Left forelimb (tissue), 1 donor: ENCODE measurements around the gene DEFB114.

Experiments used
- DNase-seq: peaks from one replicate; pipeline ENCODE4 v3.0.0-alpha.2; 2018; ENCODE audit warnings: low spot score

The DEFB114 gene

DNA sequence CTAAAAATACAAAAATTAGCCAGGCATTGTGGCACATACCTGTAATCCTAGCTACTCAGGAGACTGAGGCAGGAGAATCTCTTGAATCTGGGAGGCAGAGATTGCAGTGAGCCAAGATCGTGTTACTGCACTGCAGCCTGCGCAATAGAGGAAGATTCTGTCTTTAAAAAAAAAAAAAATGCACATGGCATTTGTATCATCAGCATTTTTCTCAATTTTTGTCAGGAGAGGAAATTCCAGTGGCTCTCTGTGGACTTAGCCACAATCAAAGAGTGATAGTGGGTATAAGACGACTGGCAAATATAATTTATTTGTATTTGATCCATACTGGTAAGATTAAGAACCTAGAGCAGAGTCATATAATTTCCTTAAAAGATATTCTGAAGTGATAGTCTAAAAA, 28.6 kb downstream of the DEFB114 start:
- DNase-seq, result no peak

DNA sequence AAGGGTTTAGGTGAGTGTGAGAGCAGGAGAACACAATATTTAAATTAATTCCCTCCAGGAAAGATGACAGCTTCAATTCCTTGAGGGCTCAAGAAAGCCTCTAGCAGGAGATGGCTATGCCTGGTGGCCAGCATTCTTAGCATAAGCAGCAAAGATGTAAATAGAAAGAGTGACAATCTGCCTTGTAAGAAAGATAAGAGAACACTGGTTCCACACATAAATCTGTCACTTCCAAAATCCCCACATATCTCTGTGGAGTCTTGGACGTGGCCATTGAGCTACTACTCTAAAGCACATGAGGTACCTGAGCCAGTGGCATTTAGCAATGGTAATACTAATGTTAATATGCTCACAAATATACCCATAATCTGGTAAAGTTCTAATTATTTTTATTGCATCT, 29.2 kb downstream of the DEFB114 start:
- no peak for DNase-seq

DNA sequence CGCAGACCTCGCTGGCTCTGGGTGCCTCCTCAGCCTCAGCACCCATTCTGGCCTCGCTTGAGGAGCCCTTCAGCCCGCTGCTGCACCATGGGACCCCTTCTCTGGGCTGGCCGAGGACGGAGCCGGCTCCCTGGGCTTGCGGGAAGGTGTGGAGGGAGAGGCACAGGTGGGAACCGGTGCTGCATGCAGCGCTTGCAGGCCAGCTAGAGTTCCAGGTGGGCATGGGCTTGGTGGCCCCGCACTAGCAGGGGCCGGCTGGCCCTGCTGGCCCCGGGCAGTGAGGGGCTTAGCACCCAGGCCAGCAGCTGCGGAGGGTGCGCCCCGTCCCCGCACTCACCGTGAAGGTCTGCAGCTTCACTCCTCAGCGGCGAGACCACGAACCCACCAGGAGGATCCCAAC, 30.4 kb downstream of the DEFB114 start:
- DNase-seq, result no peak

DNA sequence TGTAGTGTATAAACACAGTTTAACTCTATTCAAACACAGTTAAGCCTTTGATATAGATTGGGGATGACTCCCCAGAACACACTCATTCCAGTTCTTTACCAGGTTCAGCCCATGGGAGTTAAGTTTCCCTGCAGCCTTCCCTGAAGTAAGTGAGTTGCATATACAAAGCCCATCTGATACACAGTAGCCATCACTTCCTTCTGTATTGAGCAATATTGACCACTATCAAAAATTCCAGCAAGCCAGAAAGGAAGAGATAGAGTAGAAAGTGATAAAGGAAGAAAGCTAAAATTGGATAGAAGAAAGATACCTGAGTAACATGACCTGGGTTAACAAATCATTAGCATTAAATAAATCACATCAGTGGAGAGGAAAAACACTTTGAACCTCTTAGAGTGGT, 34.6 kb downstream of the DEFB114 start:
- no peak for DNase-seq

DNA sequence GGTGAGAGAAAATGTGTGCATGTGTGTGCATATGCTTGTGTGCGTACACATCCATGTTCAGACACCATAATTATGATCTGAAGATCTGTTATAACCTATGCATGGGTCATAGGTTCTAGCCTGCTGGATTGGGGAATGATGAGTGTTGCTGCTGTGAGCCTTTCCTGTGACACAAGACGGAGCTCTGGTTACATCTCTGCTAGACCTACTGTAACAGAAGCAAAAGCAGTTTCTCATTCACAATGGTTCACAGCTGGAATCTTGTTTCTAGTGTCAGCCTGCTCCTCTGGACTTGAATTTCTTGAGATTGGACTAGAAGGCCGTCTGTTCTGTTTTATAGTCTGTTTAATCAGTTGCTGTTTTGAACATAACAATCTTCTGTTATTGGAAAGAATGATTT, 40.1 kb downstream of the DEFB114 start:
- DNase-seq, result no peak

DNA sequence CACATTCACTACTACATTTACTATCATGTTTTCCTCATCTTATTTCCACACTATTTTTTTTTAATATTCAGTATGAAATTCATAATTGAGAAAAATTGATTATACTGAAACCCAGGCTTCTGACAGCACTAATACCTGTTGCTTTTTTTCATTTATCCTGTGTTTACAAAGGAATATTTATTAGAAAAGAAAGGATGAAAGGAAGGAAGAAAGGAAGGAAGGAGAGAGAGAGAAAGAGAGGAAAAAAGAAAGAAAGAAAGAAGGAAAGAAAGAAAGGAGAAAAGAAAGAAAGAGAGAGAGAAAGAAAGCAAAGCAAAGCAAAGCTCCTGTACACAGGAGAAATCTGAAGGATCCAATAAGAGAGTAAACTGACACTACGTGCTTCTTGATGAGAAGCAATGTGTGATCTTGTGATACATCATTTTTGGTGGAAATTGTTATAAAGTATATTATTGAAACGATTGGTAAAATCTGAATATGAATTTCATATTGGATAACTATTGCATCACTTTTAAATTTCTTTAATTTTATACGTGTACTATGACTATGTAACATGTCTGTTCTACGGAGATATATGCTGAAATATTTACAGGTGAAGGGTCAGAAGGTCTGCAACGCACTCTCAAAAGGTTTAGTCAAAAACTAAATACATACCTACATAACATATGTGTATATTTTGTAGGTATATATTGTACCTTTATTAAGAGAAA, 43.9 kb downstream of the DEFB114 start:
- no peak for DNase-seq

DNA sequence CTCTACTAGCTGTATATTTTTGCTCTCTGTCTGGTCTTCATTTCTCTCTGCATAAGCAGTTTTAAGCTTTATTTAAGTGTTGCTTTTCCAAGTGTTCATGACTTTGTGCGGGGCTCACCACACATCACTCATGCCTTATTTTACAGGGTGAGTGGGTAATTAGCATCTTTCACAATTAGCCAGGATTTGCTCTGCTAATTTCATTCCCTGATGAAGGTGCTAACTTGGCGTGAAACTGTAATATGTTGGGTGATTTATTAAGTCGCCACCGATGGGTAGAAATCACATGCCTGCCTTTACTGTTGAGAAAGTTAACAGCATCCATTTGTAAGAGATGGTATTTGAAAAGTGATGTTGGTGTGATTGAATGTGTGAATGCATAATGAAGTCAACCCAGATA, 44.7 kb downstream of the DEFB114 start:
- DNase-seq, result no peak

DNA sequence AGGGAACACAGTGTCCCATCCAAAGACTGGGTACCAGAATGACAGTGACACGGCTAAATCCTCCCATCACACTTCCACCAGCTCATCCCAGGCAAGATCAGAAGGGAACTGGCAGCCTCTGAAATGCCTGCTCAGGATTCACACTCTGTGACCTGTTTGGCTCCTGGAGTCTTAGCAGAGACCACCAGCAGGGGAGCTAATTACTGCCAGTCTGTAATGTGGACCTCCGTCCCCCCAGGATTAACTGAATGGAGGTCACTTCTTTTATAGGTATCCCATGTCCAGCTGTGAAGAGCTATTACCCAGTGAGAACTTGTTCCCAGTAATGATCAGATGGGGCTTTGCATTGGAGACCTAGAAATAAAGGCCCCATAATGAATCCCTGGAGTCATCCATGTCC, 45.2 kb downstream of the DEFB114 start:
- DNase-seq, result no peak

DNA sequence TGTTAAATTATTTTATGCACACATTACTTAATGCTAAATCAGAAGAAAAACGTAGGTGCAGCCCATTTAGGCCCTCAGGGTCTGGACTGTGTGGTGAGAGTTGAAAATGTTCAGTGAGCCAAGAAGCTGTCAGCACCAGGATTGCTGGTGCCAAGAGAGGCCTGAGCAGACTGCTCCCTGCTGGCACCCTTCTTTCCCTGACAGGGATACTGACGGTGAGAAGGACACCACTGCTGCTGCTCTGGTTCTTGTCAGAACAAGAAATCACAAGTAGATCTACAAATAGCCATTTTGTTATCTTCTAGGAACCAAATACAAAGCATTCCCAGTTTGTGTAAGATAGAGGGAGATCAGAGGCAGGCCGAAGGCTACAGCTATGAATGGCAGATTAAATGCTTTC, 48.9 kb downstream of the DEFB114 start:
- no peak for DNase-seq

DNA sequence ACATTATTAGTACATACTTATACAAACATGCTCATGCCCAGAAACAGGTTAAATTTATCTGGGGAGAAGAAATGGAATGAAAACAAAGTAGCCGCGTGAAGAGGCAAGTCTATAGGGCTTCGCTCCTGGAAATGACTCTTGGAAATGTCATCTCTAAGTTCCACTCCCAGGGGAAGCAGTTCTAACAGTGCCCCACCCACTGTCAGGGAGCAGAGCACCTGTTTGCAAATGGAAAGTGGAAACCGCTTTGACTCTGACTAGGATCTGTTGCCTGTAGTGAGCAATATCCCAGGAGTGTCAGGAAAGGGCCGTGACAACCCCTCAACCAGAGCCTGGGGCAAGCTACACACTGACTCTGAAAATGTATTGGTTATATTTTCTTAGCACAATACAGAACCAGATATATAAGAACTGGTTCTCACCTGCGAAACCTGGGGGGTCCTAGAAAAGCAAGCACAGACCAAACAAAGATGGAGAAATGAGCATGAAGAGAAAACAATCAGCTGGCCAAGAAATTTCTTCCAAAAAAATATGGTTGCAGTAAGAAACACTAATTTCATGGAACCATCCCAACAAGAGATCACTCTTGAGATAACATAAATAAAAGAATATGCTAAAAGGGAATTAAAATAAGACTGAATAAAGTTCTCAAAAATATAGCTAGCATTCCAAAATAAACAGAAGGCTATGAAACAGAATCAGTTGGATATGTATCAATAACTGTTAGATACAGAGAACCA, 50.2 kb downstream of the DEFB114 start:
- no peak for DNase-seq

DNA sequence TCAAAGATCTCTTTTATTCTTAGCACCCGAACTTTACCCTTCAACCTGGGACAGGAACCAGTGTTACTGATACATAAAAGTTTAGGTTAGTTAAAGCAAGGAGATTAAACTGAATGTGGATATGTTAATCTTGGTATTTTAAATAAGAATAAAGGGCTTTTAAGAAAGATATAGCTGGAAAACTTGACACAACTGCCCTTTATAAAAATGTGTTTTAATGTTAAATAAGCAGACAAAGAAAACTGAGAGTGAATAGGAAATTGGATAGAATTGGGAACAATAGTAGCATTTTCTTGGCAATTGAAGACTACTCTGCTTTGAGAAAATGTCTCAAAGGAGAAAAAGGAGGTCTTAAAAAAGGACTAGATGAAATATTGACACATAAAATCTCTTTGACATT, 51.8 kb downstream of the DEFB114 start:
- DNase-seq, result no peak

DNA sequence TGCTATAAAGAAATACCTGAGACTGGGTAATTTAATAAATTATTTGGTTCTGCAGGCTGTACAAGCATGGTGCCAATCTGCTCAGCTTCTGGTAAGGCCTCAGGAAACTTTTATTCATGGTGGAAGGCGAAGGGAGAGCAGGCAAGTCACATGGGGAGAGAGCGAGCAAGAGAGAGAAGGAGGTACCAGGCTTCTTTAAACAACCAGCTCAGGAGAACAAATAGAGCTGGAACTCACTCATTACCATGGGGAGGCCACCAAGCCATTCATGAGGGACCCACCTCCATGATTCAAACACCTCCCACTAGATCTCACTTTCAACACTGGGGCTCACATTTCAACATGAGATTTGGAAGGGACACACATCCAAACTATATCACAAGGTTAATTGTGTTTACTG, 52.7 kb downstream of the DEFB114 start:
- no peak for DNase-seq
